LNCAP (cell line): Measurements from ENCODE around the gene C1orf105.

Source experiments
- TF ChIP-seq, protein P1 (sequence below): fragments of 450-650 bp; IDR thresholded peaks from 2 replicates; pipeline ENCODE4 v1.5.1; 2017; ENCODE audit warnings: mild to moderate bottlenecking

Gene C1orf105

DNA sequence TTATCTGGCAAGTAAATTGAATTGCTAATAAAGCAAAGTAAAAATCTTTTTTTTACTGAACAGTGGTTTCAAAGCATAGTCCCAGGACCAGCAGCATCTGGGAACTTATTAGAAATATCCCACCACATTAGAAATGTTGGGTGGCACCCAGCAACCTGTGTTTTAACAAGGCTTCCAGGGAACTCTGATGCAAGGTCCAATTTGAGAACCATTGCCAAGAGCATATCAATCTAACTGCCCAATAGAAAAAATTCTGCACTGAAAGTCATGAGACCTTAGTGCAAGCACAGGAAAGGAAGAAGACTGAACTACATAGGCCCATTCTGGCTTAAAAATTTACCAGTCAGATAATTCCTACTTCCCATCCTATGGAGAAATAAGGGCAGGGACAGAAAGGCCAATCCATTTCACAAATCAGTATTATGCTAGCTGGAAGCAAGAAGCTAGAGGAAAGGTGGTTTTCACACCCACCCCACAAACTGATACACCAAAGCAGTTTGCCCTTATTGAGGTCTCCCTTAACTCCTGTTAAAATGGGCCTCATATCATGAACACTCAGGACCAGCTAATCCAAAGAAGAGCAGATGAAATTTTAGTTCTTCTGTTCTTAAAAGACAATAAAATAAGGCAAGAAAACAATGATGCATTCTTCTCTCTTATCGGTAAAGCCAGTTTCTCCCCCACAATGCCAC is 17.5 kb upstream of the C1orf105 start:
- TF ChIP-seq, protein P1, sequence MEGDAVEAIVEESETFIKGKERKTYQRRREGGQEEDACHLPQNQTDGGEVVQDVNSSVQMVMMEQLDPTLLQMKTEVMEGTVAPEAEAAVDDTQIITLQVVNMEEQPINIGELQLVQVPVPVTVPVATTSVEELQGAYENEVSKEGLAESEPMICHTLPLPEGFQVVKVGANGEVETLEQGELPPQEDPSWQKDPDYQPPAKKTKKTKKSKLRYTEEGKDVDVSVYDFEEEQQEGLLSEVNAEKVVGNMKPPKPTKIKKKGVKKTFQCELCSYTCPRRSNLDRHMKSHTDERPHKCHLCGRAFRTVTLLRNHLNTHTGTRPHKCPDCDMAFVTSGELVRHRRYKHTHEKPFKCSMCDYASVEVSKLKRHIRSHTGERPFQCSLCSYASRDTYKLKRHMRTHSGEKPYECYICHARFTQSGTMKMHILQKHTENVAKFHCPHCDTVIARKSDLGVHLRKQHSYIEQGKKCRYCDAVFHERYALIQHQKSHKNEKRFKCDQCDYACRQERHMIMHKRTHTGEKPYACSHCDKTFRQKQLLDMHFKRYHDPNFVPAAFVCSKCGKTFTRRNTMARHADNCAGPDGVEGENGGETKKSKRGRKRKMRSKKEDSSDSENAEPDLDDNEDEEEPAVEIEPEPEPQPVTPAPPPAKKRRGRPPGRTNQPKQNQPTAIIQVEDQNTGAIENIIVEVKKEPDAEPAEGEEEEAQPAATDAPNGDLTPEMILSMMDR: no peak

DNA sequence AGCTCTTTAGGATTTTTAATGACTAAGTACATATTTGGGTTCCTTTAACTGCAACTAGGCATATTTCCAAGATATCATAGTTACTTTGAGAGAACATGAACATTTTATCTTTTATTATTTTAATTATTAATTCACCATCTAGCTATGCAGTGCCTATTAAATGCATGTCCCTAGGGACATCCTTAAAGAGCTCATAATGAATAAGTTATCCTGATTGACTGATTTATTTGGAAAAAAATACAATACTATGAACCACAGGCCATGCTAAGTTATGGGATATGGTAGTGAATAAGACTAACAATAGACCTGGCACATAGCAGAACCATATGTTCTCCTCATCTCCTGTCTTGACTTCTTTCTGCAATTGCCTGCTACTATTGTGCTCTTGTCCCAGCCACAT is 16.4 kb upstream of the C1orf105 start:
- TF ChIP-seq, protein P1: no peak

DNA sequence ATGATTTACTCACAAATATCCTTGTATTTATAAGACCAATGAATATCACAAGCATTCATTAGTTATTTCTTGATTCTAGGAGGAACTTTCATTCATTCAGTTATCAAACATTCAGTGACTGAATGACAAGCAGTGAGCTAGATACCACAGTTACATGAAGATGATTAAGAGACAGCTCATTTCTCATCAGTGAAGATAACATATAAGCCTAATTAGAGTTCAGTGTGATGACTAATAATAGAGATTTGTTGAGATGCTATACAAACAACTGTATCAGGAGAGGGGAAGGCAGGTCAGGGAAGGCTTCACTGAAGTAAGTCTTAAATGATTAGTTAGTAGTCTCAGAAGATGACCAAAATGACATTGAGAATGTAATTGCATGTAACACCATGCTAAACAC is 14.6 kb upstream of the C1orf105 start:
- TF ChIP-seq, protein P1: no peak

DNA sequence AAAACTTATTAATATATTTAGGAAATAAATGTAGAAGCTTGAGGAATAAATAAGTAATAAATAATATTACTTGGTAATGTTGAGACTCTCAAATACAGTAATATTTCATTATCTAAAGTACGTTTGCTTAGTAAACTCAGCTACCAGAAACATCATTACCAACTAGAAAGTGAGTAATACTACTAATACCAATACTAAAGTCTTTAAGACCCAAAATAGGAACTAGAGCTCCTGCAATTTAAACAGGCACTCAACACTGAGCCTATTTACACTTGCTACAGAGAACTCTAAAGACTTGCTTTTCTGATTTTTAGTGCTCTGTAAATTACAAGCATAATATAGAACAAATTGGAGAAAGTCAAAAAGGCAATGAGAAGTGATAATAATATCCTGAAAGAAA is 13.5 kb upstream of the C1orf105 start:
- TF ChIP-seq, protein P1: no peak

DNA sequence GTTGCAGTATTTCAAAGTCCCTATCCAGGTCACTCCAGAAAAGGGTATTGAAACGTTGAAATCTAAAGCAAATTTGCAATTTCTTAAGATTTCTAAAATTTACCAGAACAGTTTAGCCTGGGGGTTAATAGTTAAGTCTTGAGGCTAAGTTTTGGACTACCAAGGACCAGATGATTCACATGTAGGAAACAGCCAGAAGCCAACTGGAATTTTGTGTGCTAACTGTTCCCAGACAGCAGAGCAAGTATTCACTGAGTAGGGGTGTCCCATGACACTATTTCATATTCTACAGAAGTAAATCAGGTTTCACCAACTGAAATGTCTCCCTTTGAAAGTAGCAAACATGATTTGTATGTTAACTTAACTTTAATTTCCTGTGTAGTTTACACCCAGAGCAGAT is 11.5 kb upstream of the C1orf105 start:
- TF ChIP-seq, protein P1: no peak

DNA sequence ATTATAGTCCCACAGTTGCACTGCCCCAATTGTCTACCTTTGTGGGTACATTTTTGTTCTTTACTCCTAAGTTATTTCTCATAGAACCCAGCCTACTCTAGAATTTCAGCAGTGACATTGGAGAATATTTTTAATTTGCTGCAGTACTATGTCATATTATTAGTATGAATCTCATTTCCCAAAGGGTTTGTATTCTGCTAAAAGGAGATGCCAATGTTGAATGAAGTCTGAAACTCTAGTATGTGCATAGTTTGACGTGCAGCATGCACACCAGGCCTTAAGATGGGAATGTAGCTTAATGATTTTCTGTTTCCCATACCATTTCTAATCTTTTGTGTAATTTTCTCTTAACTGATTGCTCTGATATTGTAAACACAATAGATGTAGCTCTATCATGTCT is 10.5 kb upstream of the C1orf105 start:
- TF ChIP-seq, protein P1: no peak

DNA sequence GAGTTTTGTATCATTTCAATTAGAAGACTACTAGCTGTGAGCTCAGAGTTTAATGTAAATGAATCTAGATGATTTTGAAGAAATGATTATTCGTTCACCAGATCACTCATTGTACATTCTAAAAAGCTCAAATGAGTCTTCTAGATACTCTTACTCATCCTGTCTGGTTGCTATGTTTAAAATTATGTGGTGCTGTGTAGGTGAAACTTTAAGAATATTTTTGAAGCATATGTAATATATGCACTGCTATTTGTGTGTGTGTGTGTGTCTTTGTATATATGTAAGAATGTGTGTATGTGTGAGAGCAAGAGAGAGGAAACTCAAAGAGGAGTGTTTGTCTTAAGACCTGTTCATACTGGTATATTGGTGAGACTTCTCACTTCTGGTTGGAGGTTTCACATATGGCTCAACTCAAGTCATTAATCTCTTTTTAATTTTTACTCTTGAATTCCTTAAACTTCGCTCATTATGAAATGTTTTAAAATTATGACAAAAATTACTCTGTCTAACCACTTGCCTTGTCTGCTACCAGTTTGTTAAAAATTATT is 8.6 kb upstream of the C1orf105 start:
- TF ChIP-seq, protein P1: no peak
